HG03064 (cell line): ENCODE measurements around the gene KRTAP5-7.
"Not testable (repeated sequence)": the region's sequence is repeated elsewhere in the genome, so short reads cannot be mapped to it uniquely, and the experiment has no call there.

Experiments
- ATAC-seq: cut with Tn5 transposase; IDR thresholded peaks from one replicate; pipeline ENCODE4 v1.9.1; 2021; ENCODE audit warnings: low read depth; ENCODE audit not compliant: unreplicated experiment

KRTAP5-7 gene

GRCh38 chr11:71526796-71527575, at the start of gene KRTAP5-7:
TSS of gene KRTAP5-7 (plus strand) at chr11:71527267. CDS start at chr11:71527301, 34 bp downstream.
- ATAC-seq: not testable (repeated sequence)

GRCh38 chr11:71477641-71478527, 49.2 kb upstream of the KRTAP5-7 start:
- no peak for ATAC-seq

GRCh38 chr11:71478528-71478840, 48.6 kb upstream of the KRTAP5-7 start:
- ATAC-seq: no peak

- ATAC-seq: no peak
These were observed 45.7 kb upstream of the KRTAP5-7 start for GRCh38 chr11:71481101-71481960.

GRCh38 chr11:71482216-71482615, 44.9 kb upstream of the KRTAP5-7 start:
- no peak for ATAC-seq

- no peak for ATAC-seq
These were observed 44.2 kb upstream of the KRTAP5-7 start for GRCh38 chr11:71482746-71483364.

- no peak for ATAC-seq
These were observed 43.4 kb upstream of the KRTAP5-7 start for GRCh38 chr11:71483692-71484091.

GRCh38 chr11:71484248-71485062, 42.6 kb upstream of the KRTAP5-7 start:
- ATAC-seq: no peak

- no peak for ATAC-seq
These were observed 42.0 kb upstream of the KRTAP5-7 start for GRCh38 chr11:71485063-71485399.

- no peak for ATAC-seq
These were observed 41.6 kb upstream of the KRTAP5-7 start for GRCh38 chr11:71485466-71485865.

GRCh38 chr11:71486320-71486719, 40.7 kb upstream of the KRTAP5-7 start:
- no peak for ATAC-seq

GRCh38 chr11:71488681-71489270, 38.3 kb upstream of the KRTAP5-7 start:
- no peak for ATAC-seq

- ATAC-seq: no peak
These were observed 37.6 kb upstream of the KRTAP5-7 start for GRCh38 chr11:71489311-71490043.

- ATAC-seq: no peak
These were observed 36.9 kb upstream of the KRTAP5-7 start for GRCh38 chr11:71490044-71490730.

GRCh38 chr11:71490731-71491390, 36.2 kb upstream of the KRTAP5-7 start:
- no peak for ATAC-seq

- no peak for ATAC-seq
These were observed 35.5 kb upstream of the KRTAP5-7 start for GRCh38 chr11:71491531-71491930.

- ATAC-seq: no peak
These were observed 35.1 kb upstream of the KRTAP5-7 start for GRCh38 chr11:71491940-71492339.
